Measurements from ENCODE around the gene FAM222B.
A peak's percentile ranks its signal among the peaks of the same experiment; 100 is the strongest.

Gene FAM222B

DNA sequence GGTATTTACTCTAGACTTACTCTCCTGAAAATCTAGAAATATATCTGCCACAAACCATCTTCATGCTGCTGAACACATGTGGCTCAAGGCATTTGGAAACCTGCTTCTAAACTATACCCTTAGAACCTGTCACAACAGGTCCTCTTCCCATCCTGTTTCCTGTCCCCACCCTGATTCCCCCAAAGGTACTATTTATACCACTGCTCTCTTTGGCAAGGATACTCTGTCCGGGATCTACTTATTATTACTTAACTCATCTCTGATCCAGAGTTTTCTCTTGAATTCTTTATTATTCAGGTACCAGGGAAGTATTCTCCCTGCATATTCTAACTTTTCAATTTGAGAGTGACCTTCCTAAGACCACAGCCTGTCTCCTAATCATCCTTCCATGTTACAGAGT, 65.4 kb downstream of the FAM222B start:
- no peak for DNase-seq (ENCODE audit: low read depth, low spot score)

GRCh38 chr17:28774206-28774605, 68.4 kb downstream of the FAM222B start:
- DNase-seq (ENCODE audit: low read depth, low spot score) = no peak

DNA sequence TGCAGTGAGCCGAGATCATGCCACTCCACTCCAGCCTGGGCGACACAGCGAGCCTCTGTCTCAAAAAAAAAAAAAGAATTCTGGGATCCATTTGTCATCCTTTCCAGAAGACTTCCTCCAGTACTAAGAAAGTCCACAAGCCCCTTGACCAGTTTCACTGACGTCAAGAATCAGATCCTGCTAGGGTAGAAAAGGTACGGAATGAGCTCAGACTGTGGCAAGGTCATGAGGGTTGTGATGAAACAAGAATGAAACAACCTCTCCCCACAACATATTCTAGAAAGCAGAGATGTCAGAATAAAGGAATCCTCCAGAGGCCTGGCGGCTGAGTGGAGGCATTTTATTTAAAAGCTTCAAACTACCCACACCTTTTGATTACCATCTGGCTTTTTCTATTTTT, 68.9 kb downstream of the FAM222B start:
- no peak for DNase-seq (ENCODE audit: low read depth, low spot score)

- no peak for DNase-seq (ENCODE audit: low read depth, low spot score)
Observed at GRCh38 chr17:28765038-28765437, 77.6 kb downstream of the FAM222B start.

- peak; percentile 49 for DNase-seq (ENCODE audit: low read depth, low spot score)
Observed at GRCh38 chr17:28763804-28764266, 78.8 kb downstream of the FAM222B start.

- DNase-seq (ENCODE audit: low read depth, low spot score) = no peak
Observed at GRCh38 chr17:28763137-28763799, 79.3 kb downstream of the FAM222B start.

DNA sequence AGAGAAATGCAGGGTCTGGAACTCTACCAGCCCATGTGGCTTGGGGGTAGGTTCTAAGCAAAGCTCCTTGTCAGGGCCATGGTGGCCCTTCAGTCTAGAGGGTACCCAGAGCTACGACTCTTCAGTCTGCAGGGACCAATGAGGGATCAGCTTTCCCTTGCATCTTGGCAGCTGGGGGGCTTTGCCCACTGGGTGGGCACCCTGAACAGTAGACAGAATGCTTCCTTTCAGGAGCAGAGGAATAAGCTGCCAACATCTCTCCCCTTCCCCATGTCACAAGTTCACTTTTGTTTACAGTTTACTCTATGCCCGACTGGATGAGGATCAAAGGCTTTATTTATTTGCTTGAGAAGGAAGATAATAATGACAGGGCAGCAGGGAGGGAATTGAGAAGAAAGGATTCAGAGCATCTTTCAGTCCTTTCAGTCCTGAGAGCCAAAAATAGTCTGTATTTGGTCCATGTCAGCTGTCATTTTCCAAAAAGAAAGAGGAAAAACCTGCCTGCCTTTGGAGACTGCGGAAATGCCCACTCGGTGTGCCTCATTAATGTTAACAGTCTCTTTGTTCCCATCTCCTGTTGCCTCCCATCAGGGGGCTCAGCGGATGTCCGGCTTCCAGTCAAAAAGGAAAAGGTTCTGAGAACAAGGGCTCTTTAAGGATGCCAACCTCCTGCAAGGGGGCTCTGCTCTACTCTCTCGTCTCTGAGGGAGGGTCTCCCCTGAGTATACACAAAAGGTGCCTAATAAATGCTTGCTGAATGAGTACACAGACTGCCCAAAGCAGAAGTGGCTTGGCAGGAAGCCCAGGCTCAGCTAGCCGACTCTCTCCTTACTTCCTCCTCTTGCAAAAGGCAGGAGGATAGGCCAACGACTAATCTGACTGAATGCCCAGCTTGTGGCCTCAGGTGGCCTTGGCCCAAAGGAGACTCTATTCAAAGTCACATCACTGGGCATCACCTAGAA, 81.7 kb downstream of the FAM222B start:
- peak; percentile 42 for DNase-seq (ENCODE audit: low read depth, low spot score)

GRCh38 chr17:28759256-28759865, 83.2 kb downstream of the FAM222B start:
- no peak for DNase-seq (ENCODE audit: low read depth, low spot score)

DNA sequence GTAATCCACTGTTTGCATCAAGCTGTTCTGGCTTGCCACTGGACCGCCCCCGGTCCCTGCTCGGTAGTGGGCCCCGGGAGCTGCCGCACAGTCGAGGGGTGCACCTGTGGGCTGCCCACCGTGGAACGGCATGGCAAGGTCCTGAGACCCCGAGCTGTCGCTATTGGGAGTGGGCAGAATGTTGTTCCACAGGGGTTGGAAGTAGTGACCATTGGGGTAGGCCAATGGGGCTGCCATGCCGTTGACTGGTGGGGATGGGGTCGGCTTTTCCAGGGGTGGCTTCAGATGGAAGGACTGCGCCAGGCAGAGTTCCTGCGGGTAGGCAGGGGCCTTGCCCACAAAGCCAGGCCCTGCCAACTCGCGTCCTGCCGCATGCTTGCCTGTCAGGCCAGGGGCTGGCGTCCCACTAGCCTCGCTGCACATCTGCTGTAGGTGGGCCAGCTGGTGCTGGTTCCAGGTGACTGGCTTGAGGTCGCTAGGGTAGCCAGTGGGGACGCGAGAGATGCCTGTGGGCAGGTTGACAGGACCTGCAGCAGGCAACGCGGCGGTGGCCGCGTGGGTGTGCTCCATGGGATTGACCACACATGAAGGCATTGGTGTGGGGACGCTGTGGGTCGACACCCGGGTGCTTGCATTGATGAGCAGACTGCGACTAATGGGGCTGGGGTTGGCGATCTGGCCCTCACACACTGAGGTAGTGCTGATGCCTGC, 84.0 kb downstream of the FAM222B start:
- no peak for DNase-seq (ENCODE audit: low read depth, low spot score)

GRCh38 chr17:28756049-28756804, 86.4 kb downstream of the FAM222B start:
- DNase-seq (ENCODE audit: low read depth, low spot score) = no peak

DNA sequence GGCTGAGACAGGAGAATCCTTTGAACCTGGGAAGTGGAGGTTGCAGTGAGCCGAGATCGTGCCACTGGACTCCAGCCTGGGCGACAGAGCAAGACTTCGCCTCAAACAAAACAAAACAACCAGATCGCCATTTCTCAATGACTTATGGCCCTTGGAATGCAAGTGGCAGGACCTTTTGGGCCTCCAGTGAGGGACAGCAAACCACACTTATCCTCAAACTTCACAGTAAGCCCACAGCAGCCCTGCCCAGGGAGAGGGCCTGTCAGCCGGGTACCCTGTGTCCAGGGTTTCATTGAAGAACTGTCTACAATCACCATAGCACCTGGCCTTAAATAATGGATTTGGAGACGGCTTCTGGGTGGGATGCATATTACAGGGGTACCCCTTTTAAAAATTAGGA, 87.1 kb downstream of the FAM222B start:
- DNase-seq (ENCODE audit: low read depth, low spot score) = no peak

GRCh38 chr17:28751600-28752366, 90.8 kb downstream of the FAM222B start:
- DNase-seq (ENCODE audit: low read depth, low spot score) = no peak

DNA sequence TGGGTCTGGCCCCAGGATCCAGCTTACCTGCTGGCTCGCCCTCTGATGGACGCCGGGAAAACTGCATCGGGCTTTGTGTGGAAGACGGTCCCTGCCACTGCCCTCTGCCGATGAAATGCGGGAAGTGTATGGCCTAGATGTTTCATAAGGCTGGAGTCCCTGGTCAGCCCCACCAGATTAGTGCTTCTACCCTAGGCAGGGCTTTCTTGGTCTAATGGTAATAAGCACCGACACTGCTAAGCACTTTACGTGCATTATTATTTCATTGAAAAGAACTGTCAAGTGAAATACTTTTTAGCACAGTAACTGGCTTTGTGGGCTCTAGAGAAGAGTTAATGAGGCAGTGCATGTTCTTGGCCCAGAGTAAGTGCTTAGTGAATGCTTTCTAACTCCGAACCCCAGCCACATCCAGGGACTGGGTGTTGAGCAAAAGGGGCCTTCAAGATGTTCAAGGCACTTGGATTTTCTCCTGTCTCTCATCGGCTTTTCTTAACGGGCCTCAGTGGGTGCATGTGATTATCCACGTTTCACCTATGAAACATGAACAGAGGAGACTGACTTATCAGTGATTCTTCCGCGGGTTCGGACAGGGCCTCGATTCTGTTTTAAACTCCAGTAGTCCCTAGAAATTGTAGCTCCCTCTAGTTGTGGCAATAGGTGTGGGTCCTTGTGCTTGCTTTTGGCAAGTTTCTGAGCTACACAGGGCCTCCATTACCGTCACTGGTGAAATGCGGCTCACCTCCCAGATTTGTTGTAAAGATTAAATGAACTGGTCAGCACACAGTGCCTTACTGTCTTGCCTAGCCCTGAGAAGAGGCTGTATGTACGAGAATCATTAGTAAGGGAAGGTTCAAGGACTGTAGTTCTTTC, 92.2 kb downstream of the FAM222B start:
- peak; percentile 97 for DNase-seq (ENCODE audit: low read depth, low spot score)

DNA sequence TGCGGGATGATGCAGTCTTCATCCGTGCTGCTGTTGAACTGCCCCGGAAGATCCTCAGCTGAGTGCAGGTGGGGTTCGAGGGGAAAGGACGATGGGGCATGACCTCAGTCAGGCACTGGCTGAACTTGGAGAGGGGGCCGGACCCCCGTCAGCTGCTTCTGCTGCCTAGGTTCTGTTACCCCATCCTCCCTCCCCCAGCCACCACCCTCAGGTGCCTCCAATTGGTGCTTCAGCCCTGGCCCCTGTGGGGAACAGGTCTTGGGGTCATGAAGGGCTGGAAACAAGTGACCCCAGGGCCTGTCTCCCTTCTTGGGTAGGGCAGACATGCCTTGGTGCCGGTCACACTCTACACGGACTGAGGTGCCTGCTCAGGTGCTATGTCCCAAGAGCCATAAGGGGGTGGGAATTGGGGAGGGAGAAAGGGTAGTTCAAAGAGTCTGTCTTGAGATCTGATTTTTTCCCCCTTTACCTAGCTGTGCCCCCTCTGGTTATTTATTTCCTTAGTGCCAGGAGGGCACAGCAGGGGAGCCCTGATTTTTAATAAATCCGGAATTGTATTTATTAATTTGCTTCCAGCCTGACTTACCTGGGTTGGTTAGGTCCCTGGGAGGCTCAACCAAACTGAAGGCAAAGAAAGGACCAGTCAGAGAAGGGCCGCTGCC, 92.9 kb downstream of the FAM222B start:
- DNase-seq (ENCODE audit: low read depth, low spot score) = no peak

- no peak for DNase-seq (ENCODE audit: low read depth, low spot score)
Observed at GRCh38 chr17:28748852-28749515, 93.6 kb downstream of the FAM222B start.

GRCh38 chr17:28747801-28748750, 94.5 kb downstream of the FAM222B start:
- no peak for DNase-seq (ENCODE audit: low read depth, low spot score)
